H1 (cell line): ENCODE measurements around the gene FCHO1. TPM values are rescaled to one million over a fixed set of nuclear protein-coding genes. Genes with fewer than 3 reads are reported as not detected.

Source experiments
- CHD2 ChIP-seq: IDR thresholded peaks from 2 replicates; pipeline ENCODE4 v1.6.1; 2012; ENCODE audit warnings: low read length, improper control_type of control experiment
- CHD7 ChIP-seq: fragments of 300-600 bp; sonication (generic); IDR thresholded peaks from 2 replicates; pipeline ENCODE4 v1.7.1; 2012; ENCODE audit warnings: low read length, moderate library complexity, mild to moderate bottlenecking, inconsistent platforms; ENCODE audit not compliant: insufficient replicate concordance
- EP300 ChIP-seq, 2 experiments: IDR thresholded peaks; 1 replicate in 1 of 2; 2 replicates in 1 of 2; pipeline ENCODE4 v1.6.1; 2011 to 2012; ENCODE audit warnings: low read depth in 2 of 2, low read length in 2 of 2, mild to moderate bottlenecking in 2 of 2, borderline replicate concordance in 1 of 2, inconsistent platforms in 1 of 2, moderate library complexity in 1 of 2
- POLR2AphosphoS5 ChIP-seq: IDR thresholded peaks from 2 replicates; pipeline ENCODE4 v1.6.1; 2011; ENCODE audit warnings: low read depth, low read length
- SP1 ChIP-seq: IDR thresholded peaks from 2 replicates; pipeline ENCODE4 v1.6.1; 2011; ENCODE audit warnings: low read depth, low read length
- YY1 ChIP-seq: IDR thresholded peaks from 2 replicates; pipeline ENCODE4 v1.6.1; 2011; ENCODE audit warnings: low read depth, mild to moderate bottlenecking, low read length
- polyA plus RNA-seq, 7 experiments: library from polyadenylated mRNA; depleted of rRNA in 3 of 7; stranded (reverse) in 5 of 7; unstranded in 2 of 7; fragments of >200 nt in 5 of 7; fragments of 200-250 nt in 2 of 7; gene quantifications; 1 replicate in 5 of 7; 2 replicates in 1 of 7; 4 replicates in 1 of 7; pipeline versions ENCODE4 v1.2.1 to v1.2.3, GENCODE V29; 2011 to 2013; ENCODE audit warnings: missing spikeins in 2 of 7, mixed read lengths in 2 of 7
- total RNA-seq: library from RNA; stranded (reverse); fragmentation: NEBNext Ultra II Directional; extraction: Animal tissue kit (Norgen Biotek cat#: 25700); gene quantifications from 2 replicates; pipeline ENCODE4 v1.2.1, GENCODE V29; 2021

FCHO1 gene
- total and polyA plus RNA-seq, 2 of the 8 experiments (the other 6 are each of a cell fraction or from before 2014, with no cell fraction given) = 13.0 to 25.9 TPM

GRCh38 chr19:17757125-17757524, 5.8 kb downstream of the FCHO1 start (continued):
- no peak for TF ChIP-seq CHD7
- TF ChIP-seq YY1 = no peak
- no peak for TF ChIP-seq SP1
- TF ChIP-seq POLR2AphosphoS5 = no peak
- no peak for TF ChIP-seq EP300 (IDR thresholded peaks at IDR 0.05; ENCODE audit: borderline replicate concordance in 1 of 2, low read depth in 2 of 2, low read length in 2 of 2)
- no peak for TF ChIP-seq CHD2
